GM18907 (cell line): ENCODE measurements around the gene SNX17.
"Not testable (repeated sequence)": the region's sequence is repeated elsewhere in the genome, so short reads cannot be mapped to it uniquely, and the experiment has no call there.

Experiments
- ATAC-seq: cut with Tn5 transposase; IDR thresholded peaks from one replicate; pipeline ENCODE4 v1.9.1; 2021; ENCODE audit warnings: mild to moderate bottlenecking, moderate library complexity; ENCODE audit not compliant: unreplicated experiment

The SNX17 gene

GRCh38 chr2:27398962-27399361 lies 28.5 kb downstream of the SNX17 start:
- ATAC-seq, result no peak

DNA sequence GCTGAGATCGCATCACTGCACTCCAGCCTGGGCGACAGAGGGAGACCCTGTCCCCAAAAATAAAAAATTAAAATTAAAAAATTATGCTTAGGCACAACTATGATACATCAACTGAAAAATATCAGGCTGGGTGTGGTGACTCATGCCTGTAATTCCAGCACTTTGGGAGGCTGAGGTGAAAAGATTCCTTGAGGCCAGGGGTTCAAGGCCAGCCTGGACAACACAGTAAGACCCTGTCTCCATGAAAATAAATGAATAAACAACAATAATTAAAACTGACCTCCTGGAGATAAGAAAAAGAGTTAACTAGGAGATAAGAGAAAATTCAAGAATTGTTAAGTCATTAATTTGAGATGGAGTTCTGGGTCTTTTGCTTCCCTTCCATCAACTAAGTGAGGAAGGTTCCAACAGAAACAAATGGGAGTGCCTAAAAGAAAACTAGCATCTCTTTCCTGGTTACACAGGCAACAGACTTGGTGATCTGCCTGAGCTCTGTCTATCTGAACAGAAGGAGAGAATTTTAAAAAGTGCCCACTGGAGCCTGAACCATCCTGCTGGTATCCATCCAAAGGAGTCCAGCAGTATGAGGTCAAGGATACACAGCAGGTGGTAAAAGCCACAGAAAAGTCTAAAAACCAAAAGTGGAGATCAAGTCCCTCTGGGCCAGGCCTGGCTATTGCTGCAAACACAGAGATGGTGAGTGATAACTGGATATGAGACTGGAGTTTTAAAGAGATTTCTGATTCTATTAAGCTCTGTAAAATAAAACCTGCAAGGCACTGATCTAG lies 30.1 kb downstream of the SNX17 start:
- ATAC-seq, result no peak

DNA sequence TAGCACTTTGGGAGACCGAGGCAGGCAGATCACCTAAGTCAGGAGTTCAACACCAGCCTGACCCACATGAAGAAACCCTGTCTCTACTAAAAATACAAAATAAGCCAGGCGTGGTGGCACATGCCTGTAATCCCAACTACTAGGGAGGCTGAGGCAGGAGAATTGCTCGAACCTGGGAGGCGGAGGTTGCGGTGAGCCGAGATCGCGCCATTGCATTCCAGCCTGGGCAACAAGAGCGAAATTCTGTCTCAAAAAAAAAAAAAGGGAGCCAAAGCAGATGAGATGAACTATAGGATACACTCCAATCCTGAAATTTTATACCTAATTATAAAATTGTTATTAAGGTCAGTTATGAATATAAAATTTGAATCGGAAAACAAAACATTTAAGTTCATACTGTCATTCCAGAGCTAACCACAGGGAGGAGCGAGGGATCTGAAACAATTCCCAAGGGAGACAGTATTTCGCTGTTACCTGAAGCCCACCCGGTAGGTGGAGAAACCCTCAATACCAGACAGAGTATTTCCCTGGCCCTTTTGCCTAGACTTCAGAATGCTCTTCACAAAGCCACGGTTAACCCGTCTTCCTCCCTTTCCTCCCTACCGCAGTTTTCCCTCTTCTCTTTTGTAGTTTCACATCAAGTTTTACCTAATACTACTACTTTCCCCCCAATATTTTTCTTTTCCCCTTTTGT lies 37.5 kb downstream of the SNX17 start:
- ATAC-seq, result no peak

- ATAC-seq, result peak; percentile 37
Observed at GRCh38 chr2:27408601-27409320, 38.3 kb downstream of the SNX17 start.

GRCh38 chr2:27409321-27410073 lies 39.1 kb downstream of the SNX17 start, which contains the start of gene PPM1G:
PPM1G (minus strand) TSS chr2:27409591; CDS start chr2:27409422, 169 bp downstream.
- ATAC-seq, result peak; percentile 92

DNA sequence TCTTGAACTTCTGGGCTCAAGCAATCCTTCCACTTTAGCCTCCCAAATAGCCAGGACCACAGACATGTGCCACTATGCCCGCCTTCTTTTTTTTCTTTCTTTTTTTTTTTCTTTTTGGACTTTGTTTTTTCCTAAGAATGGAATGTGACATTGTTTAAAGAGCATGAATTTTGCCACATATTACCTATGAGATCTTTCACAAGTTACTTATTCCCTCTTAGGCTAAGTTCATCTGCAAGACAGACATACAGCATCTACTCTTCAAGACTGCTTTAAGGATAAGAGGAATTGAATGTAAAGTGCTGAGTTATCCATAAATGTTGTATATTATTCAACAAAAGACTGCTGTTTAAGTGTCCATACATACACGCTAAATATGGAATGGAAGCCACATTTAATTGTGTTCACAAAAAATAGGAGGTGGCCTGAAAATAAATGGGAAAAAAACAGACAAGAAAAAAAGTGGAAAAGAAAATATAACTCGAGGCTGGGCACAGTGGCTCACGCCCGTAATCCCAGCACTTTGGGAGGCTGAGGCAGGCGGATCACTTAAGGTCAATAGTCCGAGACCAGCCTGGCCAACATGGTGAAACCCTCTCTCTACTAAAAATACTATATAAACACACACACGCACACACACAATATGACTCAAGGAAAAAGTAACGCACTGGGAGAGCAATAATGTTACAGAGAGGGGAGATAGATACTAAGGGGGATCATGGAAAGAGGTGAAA lies 42.2 kb downstream of the SNX17 start:
- no peak for ATAC-seq

GRCh38 chr2:27416151-27416550 lies 45.7 kb downstream of the SNX17 start:
- ATAC-seq, result no peak

DNA sequence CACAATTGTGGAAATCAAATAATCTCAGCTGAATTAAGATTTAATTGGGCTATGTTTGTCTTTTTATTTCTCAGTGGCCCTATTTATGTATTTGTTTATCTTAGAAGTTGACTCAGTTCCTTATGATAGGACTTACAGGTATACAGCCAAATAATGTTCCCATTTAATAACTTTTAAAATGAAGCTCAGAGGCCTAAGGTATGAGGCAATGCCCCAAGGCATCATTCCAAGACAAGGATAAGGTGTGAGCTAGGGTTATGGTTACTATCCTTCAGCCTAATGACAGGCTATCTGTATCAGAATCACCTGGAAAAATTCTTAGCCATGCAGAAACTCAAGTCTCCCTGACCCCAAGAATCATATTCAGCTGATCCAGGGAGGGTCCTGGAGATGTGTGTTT lies 50.6 kb downstream of the SNX17 start:
- ATAC-seq, result no peak

- ATAC-seq, result no peak
Observed at GRCh38 chr2:27421660-27422250, 51.3 kb downstream of the SNX17 start.

DNA sequence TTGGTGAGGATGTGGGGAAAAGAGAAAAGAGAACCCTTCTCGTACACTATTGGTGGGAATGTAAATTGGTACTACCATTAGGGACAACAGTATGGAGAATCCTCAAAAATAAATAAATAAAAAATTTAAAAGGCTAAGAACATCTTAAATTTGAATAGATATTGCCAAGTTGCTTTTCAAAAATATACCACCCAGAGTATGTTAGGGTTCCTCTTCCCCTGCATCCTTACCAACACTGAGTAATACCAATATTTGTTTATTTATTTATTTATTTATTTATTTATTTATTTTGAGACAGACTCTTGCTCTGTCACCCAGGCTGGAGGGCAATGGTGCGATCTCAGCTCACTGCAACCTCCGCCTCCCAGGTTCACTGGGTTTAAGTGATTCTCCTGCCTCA lies 52.5 kb downstream of the SNX17 start:
- ATAC-seq, result no peak

DNA sequence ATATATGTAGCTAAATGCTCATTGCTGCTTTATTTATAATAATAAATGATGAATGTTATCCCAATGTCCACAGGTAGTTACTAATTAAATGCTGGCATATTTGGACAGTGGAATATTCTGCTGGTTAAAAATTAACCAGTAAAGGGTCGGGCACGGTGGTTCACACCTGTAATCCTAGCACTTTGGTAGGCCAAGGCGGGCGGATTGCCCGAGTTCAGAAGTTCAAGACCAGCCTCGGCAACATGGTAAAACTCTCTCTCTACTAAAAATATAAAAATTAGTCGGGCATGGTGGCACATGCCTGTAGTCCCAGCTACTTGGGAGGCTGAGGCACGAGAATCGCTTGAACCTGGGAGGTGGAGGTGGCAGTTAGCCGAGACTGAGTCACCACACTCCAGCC lies 54.6 kb downstream of the SNX17 start:
- not testable (repeated sequence) for ATAC-seq
